ENCODE measurements around the gene CEACAM19. TPM values are rescaled to one million over a fixed set of nuclear protein-coding genes. Genes with fewer than 3 reads are reported as not detected.

CEACAM19 gene
- 3.5 and 4.6 TPM in 2 replicates for total RNA-seq (2021)
- long read RNA-seq, partial matches to known transcripts, result 1 of 2 reads
- long read RNA-seq, other reads (novel, unspliced or antisense), result 1 of 2 reads

- Mint-ChIP-seq H3K4me3 (no peak within 1 kb of the TSS), H3K36me3 (ENCODE audit: insufficient read depth in 1 of 3, low read depth in 3 of 3) (no peaks in the 10 kb centered on the region), H3K4me1 (peaks cover 8% of the 10 kb centered on the region in 2 experiments), H3K9me3 (no peaks in the 10 kb centered on the region; a peak in 1 of 5 replicates), H3K27me3 (ENCODE audit: low read depth) (no peaks in the 10 kb centered on the region; the same call in 1 of the 2 replicates), H3K27ac (no peak within 1 kb of the TSS)
- Histone ChIP-seq H3K4ac (ENCODE audit: low read depth, low read length) (no peak within 1 kb of the TSS), H3K79me1 (ENCODE audit: insufficient read depth, low read depth, low read length, poor library complexity, severe bottlenecking) (no peaks in the 10 kb centered on the region), H2BK15ac (ENCODE audit: low read depth, low read length) (no peak within 1 kb of the TSS), H4K8ac (replicated peaks; ENCODE audit: insufficient read length, low read depth, low read length) (no peak within 1 kb of the TSS), H2BK20ac (ENCODE audit: low read depth, low read length, poor library complexity, severe bottlenecking) (no peak within 1 kb of the TSS), H3K23ac (ENCODE audit: insufficient read length, low read depth, low read length) (no peak within 1 kb of the TSS), H3K23me2 (ENCODE audit: insufficient read length, low read depth, low read length, poor library complexity, severe bottlenecking) (no peaks in the 10 kb centered on the region), H2BK120ac (ENCODE audit: low read depth, low read length, poor library complexity, severe bottlenecking) (no peak within 1 kb of the TSS), H3K56ac (ENCODE audit: insufficient read length, low read depth, low read length) (no peak within 1 kb of the TSS), H4K5ac (ENCODE audit: insufficient read length, low read depth, low read length) (no peak within 1 kb of the TSS), H3K27ac (ENCODE audit: insufficient read length, low read depth, low read length) (no peak within 1 kb of the TSS), H3T11ph (ENCODE audit: low read length) (no peak within 1 kb of the TSS), H2AFZ (ENCODE audit: low read length) (no peak within 1 kb of the TSS), H2AK5ac (ENCODE audit: insufficient read length, low read length) (no peak within 1 kb of the TSS), H3K9ac (ENCODE audit: extremely low read depth, insufficient read length, low read length) (no peak within 1 kb of the TSS), H3K18ac (ENCODE audit: insufficient read length, low read depth, low read length) (no peak within 1 kb of the TSS), H2BK5ac (ENCODE audit: insufficient read length, low read length) (no peak within 1 kb of the TSS), H3K9me3 (ENCODE audit: control insufficient read depth, low read depth, low read length) (no peaks in the 10 kb centered on the region), H2BK12ac (ENCODE audit: insufficient read length, low read depth, low read length) (no peak within 1 kb of the TSS), H3K4me2 (ENCODE audit: insufficient read depth, insufficient read length, low read length) (no peak within 1 kb of the TSS), H4K91ac (ENCODE audit: insufficient read length, low read depth, low read length) (no peak within 1 kb of the TSS), H3K27me3 (ENCODE audit: insufficient read depth, low read length) (no peaks in the 10 kb centered on the region; the same call in 1 of the 2 replicates), H4K20me1 (ENCODE audit: control insufficient read depth, insufficient read depth, insufficient read length) (no peaks in the 10 kb centered on the region), H3K4me1 (ENCODE audit: insufficient read depth, low read length) (no peaks in the 10 kb centered on the region), H3K79me2 (ENCODE audit: insufficient read depth, low read length) (no peaks in the 10 kb centered on the region), H3K14ac (ENCODE audit: insufficient read depth, low read length) (no peak within 1 kb of the TSS)
- no CpG with 5 or more reads among the region's 2 CpGs for WGBS (ENCODE audit: extremely low coverage, insufficient read length, low lambda C conversion rate)
- TF ChIP-seq CTCF (conservative IDR thresholded peaks at IDR 0.05), result no peak
- DNase-seq, result no peak
These were observed at the start of gene CEACAM19 for GRCh38 chr19:44671400-44671799. Gene CEACAM19 (plus strand): TSS chr19:44671482. CDS start chr19:44671932, 450 bp downstream.
